ENCODE measurements around the gene KCNJ5.

KCNJ5 gene

DNA sequence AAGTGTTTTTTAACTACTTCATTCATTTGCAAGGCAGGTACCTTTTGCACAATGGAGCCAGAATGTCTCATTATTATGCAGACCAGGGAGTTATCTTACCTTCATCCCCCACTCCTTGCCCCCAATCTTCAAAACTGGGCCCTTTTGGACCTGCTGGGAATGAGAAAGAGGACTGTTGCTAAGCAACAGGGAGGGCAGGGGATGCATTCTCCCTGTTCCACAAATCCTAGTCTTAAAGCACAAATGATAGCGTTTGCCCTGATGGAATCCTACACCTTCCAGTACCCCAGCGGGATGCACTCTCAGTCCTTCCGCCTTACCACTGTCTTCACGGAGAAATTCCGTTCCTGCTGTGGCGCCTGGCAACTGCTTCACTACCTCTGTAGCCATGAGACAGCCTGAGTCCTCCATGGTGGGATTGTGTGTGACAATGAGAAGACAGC, 20.0 kb upstream of the KCNJ5 start:
- DNase-seq (ENCODE audit: low spot score), result no peak

DNA sequence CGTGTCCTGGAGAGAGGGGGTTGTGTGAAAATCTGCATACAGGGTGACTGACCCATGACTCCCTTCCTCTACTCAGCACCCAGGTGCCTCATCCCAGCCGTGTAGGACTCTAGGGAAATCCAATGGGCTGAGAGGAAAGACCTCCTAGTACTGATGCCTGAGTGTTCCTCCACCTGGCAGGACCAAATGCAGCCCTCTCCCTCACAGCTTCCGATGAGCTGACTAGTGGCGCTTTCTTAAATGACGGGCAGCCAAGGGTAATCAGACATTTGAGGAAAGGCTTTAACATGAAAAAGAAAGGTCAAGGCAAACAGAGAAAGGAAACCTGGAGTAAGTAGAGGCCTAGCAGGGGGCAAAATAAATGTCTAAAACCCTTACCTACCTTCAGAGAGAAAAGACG, 19.1 kb upstream of the KCNJ5 start:
- DNase-seq (ENCODE audit: low spot score), result no peak

DNA sequence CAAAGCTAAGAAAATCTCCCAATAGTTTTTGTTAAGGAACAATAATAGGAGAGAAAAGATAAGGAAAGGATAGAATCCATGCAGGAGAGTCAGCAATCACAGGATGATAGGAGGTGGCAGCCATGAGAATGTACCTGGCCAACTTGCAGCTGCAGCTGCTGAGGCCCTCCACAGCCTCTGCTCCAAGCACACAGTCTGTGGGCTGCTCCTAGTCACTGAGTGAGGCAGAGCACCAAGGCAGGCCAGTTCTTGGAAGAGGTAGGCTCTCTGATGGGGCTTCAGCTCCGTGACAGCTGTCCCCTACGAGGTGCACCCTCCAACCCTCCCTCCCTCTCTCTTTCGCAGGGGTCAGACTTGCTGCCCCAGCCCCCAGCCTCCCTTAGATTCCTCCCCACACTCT, 18.6 kb upstream of the KCNJ5 start:
- no peak for DNase-seq (ENCODE audit: low spot score)

DNA sequence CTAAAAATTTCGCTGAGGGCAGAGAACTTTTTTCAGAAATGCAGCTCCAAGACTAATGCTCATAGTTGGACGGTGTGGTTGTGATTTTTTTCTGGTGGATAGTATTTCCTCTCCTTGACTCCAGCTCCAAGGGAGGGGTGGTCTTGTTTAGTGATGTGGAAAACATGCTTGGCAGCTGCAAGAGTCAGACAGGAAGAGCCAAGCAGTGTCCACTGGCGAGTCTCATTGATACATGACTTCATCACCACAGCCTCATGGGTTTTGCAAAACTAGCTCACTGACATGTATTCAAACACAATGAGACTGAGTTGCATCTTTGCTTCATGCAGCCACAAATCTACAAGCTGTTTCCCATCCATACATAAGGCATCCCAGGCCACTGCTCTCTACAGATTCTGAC, 16.7 kb upstream of the KCNJ5 start:
- DNase-seq (ENCODE audit: low spot score), result no peak

DNA sequence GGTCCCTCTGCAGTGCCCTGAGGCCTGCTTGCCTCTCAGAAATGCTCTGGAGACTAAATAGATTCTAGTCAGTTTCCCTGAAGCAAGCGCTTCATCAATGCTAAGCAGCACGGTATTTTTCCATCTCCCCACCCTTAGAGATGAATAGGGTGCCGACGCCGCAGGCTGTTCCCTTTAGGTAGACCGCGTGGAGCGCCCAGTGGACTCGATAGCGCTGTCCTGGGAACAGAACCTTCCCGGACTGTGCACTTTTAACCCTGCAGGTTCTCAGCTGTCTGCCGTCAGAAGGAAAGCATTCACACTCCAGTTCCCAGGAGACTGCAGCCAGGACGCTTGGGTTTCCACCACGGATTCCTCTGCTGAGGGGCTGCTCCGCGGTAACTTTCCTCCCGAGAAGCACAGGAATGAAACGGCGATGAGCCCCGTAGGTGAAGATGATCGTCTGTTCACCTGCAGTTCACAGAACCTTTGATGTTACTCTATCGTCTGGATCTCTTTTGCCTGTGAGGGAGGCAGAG, 15.0 kb upstream of the KCNJ5 start:
- DNase-seq (ENCODE audit: low spot score), result no peak

DNA sequence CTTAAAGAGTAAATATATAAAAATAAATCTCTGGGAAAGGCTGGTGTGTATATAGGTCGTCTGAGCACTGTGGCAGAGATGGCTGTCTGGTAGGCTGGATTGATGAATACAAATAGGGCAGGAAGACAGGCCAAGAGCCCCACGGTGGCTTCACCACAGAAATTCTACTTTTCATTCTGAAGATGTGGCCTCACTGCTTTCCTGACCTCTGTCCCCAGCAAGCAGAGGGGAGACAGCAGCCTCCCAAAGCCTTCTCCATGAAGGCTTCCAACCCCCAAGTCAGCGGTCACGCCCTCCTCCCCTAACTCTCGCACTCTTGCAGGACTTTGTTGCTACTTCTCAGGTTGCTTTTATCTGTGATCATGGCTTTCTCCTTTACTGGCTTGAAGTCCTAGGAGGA, 13.4 kb upstream of the KCNJ5 start:
- no peak for DNase-seq (ENCODE audit: low spot score)

DNA sequence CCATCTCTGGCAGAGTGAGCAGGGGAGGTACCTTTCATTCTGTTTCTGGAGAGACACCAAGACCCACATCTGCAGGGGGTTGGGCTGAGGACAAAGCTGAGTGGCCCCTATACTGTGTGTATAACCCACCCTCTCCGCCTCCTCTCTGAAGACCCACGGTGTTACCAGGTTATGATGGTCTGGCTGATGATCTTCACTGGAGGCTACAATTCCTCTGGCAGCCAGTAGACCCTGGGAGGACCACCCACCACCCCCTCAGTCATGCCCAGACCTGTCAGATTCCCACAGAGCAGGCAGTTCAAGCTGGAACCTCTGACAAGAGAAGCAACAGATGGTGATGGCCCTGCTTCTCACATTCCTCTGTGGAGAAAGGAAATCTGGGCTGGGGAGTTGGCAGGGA, 12.7 kb upstream of the KCNJ5 start:
- DNase-seq (ENCODE audit: low spot score), result no peak

DNA sequence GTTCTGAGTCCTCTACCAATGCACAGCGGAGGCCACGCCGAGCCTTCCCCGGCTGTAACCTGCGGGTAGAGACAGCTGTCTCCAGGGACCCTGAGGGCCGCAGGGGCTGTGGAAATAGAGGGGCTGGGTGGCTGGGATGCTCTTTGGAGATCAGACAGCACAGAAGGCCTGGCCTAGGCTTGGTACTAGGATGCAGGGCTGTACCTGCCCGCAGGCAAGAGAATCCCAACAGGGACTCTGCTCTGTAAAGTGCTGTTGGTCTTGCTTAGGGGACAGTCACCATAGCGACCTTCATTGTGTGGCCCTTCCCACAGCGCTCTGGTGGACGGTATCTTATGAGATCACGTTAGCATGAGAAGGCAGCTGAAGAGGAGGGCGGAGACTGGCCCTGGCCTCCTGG, 11.3 kb upstream of the KCNJ5 start:
- DNase-seq (ENCODE audit: low spot score), result no peak

DNA sequence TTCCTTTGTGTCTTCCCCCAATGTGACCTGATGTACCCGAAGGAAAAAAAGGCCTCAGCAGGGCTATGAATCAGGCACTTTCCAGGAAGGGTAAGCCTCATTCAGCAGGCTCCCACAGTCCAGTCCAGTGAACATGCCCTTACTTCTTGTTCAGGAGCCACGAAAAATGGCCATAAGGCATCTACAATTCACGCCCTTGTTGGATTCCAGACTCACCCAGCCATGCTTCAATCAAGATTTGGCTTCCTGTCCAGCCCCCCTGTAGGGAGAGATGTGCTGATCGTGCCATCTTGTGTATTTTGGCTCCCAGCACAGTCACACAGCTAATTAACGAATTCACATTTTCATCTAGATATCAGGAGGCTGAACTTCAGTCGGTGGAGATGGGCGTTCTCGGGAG, 9.9 kb upstream of the KCNJ5 start:
- no peak for DNase-seq (ENCODE audit: low spot score)

DNA sequence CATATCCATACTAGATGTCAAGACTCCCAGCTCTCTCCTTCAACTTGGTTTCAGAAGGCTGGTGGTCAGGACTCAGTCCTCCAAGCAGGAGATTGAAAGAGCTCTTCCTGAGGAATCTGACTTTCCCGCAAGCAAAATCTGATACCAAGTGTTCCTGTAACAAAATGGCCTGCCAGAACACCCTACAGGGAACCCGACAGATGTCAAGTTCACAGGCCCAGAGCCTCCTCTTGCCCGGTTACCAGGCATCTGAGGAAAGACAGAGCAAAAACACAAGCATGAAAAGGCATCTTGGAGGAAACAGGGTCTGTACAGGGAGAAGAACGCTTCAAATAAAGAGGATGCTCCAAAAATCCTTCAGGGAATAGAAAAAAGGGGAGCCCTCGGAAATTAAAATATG, 8.7 kb upstream of the KCNJ5 start:
- DNase-seq (ENCODE audit: low spot score), result no peak

DNA sequence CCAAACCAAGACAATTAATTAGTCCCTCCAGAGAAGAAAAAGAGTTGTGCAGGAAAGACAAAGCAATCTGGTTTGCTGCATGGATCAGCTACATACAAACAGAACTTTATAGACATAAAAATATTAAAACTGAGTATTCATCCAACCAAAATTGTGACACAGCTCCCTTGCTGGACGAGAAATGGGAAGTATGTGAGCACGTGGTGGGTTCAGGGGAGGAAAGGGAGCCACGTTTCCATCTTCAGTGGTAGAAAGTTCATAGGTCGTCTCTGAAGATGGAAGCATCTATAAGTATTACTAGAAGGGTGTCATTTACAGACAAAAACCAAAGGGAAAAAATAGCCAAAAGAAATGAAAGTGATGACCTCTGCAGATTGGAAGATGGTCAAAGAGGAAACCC, 7.1 kb upstream of the KCNJ5 start:
- no peak for DNase-seq (ENCODE audit: low spot score)

DNA sequence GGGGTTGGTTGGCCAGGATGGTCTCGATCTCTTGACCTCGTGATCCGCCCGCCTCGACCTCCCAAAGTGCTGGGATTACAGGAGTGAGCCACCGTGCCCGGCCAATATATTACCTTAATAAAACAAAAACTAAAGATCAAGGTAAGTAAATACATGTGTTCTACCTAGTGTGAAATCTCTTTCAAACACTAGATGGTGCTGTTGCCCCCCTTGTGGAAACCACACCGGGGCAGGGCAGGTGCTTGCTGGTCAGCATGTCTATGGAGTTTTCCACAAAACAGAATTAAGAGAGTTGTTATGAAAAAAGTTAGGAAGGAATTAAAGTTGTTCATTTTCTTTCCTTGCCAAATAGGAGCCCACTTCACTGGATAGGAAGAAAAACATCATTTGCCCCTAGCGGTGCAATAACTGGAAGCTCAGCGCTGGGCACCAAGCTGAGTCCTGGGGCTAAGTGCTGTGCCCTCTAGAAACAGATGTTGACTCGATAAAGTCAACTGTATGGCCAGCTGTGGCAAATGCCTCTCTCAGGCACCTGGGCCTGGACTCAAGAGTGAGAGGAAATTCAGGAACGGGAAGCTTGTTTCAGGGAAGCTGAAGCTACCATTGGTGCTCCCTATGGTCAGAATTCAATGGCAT, 6.3 kb upstream of the KCNJ5 start:
- peak; percentile 73 for DNase-seq (ENCODE audit: low spot score)

DNA sequence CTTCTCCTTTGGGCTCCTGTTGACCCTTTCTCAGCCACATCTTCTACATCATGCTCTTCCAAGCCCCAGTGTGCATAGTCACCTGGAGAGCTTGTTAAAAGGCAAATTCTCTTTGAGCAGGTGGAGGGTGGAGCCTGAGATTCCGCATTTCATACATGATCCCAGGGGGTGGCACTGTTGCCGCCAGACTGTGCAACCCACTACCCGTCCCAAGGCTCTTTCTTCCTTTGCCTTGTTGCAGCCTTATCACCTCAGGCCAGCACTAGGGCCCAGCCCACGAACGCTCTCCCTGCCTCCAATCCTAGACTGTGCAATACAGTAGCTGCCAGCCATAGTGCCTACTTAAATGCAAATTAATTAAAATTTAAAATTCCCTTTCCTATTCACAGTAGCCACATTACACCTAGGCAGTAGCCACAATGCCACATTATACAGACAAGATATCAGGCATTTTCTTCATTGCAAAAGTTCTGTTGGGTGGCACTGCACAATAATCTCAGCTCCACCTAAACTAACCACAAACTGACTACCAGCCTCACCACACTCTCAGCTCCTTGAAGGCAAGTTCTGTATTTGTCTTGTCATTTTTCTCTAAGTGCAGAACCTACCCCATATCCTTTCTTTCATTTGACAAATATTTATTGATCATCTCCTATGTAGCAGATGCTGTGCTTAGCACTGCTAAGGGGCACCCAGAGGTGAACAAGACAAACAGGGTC, 4.6 kb upstream of the KCNJ5 start:
- DNase-seq (ENCODE audit: low spot score), result no peak

DNA sequence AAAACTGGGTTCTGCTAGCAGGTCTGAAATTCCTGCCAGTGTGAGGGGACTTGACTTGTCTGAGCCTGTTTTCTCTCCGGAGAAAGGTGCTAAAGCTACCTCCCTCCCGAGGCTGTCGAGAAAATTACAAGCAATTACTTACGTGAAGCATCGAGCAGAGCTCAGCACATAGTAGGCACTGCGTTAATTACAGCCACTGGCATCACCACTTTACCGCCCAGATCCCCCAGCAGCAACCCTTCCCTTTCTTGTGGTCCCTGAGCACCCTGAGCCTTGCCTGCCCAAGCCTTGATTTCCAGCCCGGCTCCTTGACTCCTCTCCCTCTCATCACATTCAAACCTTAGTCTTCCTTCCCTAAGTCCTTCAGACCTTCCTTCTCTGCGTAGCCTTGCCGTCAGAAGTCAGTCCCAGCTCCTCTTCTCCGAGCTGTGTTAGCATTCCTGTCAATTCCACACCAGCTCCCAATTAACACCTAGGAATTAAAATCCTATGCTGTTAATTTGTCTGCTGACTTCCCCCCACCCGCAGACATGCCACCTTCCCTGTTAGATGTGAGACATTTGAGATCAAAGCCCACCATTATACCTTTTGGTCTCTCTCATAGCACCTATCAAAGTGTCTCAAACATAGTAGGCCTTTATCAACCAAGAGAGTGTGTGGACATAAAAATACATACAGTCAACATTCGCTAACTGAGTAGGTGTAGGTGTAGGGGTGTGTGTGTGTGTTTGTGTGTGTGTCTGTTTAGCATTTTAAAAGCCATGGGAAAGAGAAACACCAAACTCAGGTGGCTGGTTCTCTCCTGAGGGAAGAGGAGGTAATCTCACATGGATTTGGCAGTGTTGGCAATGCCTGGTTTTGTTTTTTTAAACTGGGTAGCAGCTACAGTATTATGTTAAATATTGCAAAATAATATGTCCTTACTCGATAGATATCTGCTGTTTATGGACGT, 2.8 kb upstream of the KCNJ5 start:
- DNase-seq (ENCODE audit: low spot score), result no peak

DNA sequence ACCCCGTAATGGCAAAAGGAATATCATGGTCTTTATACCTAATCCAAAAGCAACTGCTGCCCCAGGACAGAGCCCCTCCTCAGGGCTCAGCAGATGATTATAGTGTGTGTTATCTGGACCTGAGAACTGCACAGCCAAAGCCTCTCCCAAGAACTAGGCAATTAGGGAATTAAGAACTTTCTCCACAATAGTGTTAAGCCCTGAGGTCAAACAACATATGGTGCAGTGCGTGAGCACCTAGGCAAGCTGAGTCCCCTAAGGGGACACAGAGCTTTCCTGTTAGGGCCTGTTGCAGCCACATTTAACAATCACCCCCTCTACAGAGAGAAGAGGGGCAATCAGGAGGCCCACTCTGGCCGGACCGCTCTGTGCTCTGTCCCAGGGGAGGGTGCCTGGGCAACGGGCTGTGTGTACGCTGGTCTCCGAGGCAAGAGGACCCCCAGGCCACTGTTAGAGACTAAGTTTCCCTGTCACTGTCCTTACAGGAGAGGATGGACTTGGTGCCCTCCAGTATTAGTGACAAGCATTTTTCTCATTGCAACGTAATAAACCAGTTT, 1.4 kb upstream of the KCNJ5 start:
- no peak for DNase-seq (ENCODE audit: low spot score)

DNA sequence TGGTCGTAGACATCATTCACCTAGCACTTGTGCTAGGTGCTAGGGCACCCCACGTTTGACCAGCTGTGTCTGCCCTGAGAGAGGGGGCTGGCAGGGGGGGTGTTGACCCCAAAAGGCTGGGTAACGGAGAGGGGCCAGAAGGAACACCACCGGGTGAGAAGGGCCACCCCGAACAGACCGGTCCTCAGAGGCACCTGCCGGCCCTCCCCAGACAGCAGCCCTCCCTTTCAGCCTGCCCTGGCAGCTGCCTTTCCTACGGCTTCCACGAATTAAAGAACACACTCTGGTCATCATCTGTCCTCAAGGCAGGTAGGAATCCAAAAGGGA, 977 bp upstream of the KCNJ5 start:
- no peak for DNase-seq (ENCODE audit: low spot score)

DNA sequence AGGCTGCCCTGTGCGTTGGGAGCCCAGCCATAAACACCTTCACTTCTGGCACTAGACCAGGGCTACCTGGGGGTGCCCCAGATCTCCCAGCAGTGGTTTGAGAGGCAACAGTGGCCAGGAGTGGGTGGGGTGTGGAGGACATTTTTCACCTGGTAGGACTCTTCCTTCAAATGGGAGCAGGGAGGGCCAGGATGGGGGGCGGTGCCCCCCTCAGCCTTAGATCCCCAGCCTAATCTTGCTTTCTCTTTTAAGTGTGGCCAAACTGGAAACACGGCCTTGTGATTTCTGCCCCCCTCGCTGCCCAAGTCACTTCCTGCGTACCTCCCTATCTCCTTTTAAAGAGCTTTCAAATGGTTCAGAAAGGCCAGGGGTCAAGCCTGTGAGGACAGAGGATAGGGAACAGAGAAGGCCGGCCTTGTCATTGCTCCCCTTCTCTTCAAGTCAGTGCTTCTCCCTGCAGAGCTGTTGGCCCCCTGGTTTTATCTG, 800 bp downstream of the KCNJ5 start:
- no peak for DNase-seq (ENCODE audit: low spot score)

DNA sequence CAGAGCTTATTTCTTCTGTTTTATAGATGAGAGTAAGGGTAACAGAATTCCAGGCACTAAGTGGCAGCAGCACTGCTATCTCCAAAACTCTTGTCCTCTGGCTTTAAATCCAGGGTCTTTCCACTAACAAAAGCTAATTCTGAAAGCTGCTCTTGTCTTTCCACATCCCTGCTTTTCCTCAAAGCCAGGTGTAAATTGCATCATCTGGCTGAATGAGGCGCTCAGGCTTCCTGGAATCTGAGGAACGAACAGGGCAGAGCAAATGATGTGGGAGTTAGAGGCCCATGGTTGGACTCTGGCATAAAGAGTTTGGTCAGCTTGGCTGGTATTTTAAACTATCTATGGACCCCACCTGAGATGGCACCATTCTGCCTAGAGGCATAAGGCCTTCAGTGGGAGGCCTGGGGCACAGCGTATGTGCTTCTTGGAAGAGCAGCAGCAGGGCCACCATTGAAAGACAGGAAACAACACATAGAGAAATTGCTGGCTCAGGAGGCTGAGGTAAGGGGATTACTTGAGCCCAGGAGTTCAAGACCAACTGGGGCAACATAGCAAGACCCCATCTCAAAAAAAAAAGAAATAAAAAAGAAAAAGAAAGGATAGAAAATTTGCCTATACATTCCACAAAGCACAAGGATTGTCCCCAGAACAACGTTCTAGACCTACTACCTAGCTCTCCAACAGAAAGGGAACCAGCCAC, 1.9 kb downstream of the KCNJ5 start:
- no peak for DNase-seq (ENCODE audit: low spot score)

DNA sequence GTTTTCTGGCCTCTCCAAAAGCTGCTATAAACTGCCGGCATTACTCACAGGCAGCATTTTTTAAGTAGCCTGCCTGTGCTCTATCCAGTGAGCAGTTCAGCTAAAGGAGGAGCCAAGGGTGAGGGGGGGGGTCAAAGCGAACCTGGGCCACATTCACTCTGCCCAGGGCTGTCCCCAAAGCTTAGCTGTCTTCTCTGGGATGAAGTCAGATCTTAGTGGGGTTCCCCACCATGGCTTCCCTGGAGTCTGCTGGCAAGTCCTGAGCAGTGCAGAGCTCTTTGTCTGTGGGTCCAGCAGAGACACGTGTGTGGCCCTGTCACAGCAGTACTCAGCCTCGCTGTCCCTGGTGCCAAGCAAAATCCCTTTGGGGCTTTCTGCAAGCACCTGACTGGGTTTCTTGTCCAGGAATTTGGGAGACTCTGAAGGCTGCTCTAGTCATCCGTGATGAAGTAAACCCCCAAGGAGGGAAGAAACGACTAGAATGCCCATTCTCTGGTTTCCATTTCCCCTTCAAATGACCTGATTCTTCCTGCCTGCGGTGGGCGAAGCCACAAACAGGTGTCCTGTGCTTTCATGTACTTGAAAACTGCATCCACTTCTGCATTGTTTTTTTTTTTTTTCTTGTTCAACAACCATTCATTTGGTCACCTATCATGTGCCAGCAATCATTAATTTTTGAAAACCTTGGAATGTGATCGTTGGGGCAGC, 2.6 kb downstream of the KCNJ5 start:
- no peak for DNase-seq (ENCODE audit: low spot score)

DNA sequence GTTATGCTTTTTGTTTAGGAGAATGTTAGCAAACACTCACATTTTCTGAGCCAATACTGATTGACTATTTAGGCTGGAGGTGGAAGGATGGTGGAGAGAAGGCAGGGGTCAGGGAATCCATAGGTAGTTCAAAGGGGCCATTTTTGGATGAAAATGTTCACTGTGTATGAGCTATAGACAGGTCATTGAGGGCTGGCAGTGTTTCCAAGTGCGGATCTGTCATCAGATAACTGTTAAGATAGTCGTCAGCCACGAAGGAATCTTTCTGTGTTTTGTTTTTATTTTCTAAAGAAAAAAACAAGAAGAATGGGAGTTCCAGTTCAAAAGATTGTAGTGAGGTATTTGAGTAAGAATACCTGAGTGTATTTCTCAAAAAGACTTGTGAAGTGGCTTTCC, 3.1 kb downstream of the KCNJ5 start:
- DNase-seq (ENCODE audit: low spot score), result no peak

DNA sequence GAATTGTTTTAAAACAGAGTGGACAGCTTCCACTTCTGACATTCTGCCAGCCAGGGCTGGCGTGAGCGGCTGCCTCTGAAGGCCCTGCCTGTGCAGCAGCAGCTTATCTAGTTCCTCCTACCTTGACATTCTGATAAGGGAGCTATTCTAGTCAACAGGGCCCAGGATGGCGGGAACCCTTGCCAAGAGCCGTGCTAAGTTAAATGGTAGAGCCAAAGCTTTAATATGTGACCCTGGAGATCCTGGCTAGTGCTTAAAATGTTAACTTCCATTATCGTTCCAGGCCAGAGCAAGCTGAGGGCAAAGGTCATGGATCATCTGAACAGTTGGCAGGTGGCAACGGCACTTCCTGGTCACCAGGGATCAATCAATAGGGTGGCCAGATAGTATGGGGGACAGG, 3.5 kb downstream of the KCNJ5 start:
- no peak for DNase-seq (ENCODE audit: low spot score)
